ENCODE measurements around the gene YY1.

YY1 gene

DNA sequence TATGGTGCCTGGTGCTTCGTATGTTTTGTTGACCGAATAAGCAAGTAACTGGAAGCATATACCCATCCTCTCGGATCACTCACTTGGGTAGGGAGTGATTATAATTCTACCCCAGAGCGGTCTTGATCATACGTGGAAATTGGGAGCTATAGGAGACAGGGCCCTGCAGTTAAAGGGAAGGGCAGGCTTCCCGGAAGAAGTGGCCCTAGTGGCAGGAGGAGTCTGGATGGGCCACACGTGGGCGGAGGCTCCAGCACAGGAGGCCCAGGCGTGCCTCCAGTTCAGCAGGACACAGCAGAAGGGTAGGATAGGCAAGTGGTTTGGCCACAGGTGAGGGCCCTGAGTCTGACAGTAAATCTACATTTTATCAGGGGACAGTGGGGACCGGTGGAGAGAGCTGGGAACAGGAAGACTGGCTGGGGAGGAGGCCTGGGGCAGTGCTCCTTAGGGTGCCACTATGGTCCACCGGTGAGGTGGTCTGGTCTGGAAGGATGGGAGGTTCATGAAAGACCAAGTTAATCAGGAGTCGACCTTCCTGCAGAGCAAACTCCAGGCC is 23.5 kb upstream of the YY1 start:
- H2AFZ ChIP-seq (ENCODE audit: low read depth, low read length), result no peak overlapping the region
- no peak overlapping the region for H3K4me3 ChIP-seq (ENCODE audit: low read depth in 1 of 2, low read length in 2 of 2)
- DNase-seq, result no peak
- no peak overlapping the region for H3K4me2 ChIP-seq (ENCODE audit: insufficient read depth, low read length)
- peaks cover 57% of the 10 kb centered on the region for H3K79me2 ChIP-seq (ENCODE audit: insufficient read depth, low read length)
- no peaks in the 10 kb centered on the region for H3K9me3 ChIP-seq (ENCODE audit: insufficient read depth, low read length, severe bottlenecking)
- ATAC-seq (ENCODE audit: insufficient read depth, low read depth), result no peak
- peak overlapping the region; percentile 68; the same call in 1 of the 2 replicates for H3K27ac ChIP-seq (ENCODE audit: low read length)
- H3K27me3 ChIP-seq (ENCODE audit: insufficient read depth, low read length, poor library complexity), result no peaks in the 10 kb centered on the region
- TF ChIP-seq EZH2 (IDR thresholded peaks at IDR 0.05; ENCODE audit: borderline replicate concordance, low read depth, low read length, severe bottlenecking), result no peak
- TF ChIP-seq, protein P1, sequence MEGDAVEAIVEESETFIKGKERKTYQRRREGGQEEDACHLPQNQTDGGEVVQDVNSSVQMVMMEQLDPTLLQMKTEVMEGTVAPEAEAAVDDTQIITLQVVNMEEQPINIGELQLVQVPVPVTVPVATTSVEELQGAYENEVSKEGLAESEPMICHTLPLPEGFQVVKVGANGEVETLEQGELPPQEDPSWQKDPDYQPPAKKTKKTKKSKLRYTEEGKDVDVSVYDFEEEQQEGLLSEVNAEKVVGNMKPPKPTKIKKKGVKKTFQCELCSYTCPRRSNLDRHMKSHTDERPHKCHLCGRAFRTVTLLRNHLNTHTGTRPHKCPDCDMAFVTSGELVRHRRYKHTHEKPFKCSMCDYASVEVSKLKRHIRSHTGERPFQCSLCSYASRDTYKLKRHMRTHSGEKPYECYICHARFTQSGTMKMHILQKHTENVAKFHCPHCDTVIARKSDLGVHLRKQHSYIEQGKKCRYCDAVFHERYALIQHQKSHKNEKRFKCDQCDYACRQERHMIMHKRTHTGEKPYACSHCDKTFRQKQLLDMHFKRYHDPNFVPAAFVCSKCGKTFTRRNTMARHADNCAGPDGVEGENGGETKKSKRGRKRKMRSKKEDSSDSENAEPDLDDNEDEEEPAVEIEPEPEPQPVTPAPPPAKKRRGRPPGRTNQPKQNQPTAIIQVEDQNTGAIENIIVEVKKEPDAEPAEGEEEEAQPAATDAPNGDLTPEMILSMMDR (IDR thresholded peaks at IDR 0.05; ENCODE audit: borderline replicate concordance, extremely low read depth, low read length, poor library complexity, severe bottlenecking), result no peak
- H3K9ac ChIP-seq (ENCODE audit: low read depth, low read length), result no peak overlapping the region; the same call in 1 of the 2 replicates
- H4K20me1 ChIP-seq (ENCODE audit: insufficient read depth, low read length), result 0 out of 2 replicates have a peak, but pooled peaks cover 3% of the 10 kb centered on the region
- no peaks in the 10 kb centered on the region for H3K36me3 ChIP-seq (ENCODE audit: insufficient read depth, low read length)
- H3K4me1 ChIP-seq (ENCODE audit: insufficient read depth, low read length), result peaks cover 23% of the 10 kb centered on the region

- peaks cover 72% of the 10 kb centered on the region for H3K79me2 ChIP-seq (ENCODE audit: insufficient read depth, low read length)
- H4K20me1 ChIP-seq (ENCODE audit: insufficient read depth, low read length), result peaks cover 15% of the 10 kb centered on the region; the same call in 1 of the 2 replicates
- ATAC-seq (ENCODE audit: insufficient read depth, low read depth) (no peak), DNase-seq (no peak)
- H3K4me3 ChIP-seq (ENCODE audit: low read depth in 1 of 2, low read length in 2 of 2), result no peak overlapping the region
- H3K4me2 ChIP-seq (ENCODE audit: insufficient read depth, low read length), result no peak overlapping the region
- H3K27me3 ChIP-seq (ENCODE audit: insufficient read depth, low read length, poor library complexity), result no peaks in the 10 kb centered on the region
- no peak overlapping the region for H3K27ac ChIP-seq (ENCODE audit: low read length)
- H3K9ac ChIP-seq (ENCODE audit: low read depth, low read length), result no peak overlapping the region
- no peaks in the 10 kb centered on the region for H3K9me3 ChIP-seq (ENCODE audit: insufficient read depth, low read length, severe bottlenecking)
- H3K4me1 ChIP-seq (ENCODE audit: insufficient read depth, low read length), result peaks cover 42% of the 10 kb centered on the region
- no peak overlapping the region for H2AFZ ChIP-seq (ENCODE audit: low read depth, low read length)
- H3K36me3 ChIP-seq (ENCODE audit: insufficient read depth, low read length), result no peaks in the 10 kb centered on the region
- TF ChIP-seq, protein P1 (IDR thresholded peaks at IDR 0.05; ENCODE audit: borderline replicate concordance, extremely low read depth, low read length, poor library complexity, severe bottlenecking), result no peak
- no peak for TF ChIP-seq EZH2 (IDR thresholded peaks at IDR 0.05; ENCODE audit: borderline replicate concordance, low read depth, low read length, severe bottlenecking)
Observed at GRCh38 chr14:100219126-100219785, 19.7 kb upstream of the YY1 start.

GRCh38 chr14:100221533-100222223 is 17.3 kb upstream of the YY1 start:
- no peaks in the 10 kb centered on the region for H3K36me3 ChIP-seq (ENCODE audit: insufficient read depth, low read length)
- H3K27ac ChIP-seq (ENCODE audit: low read length), result peak overlapping the region; percentile 83
- ATAC-seq (ENCODE audit: insufficient read depth, low read depth) (peak; percentile 93), DNase-seq (peak; percentile 84)
- peak overlapping the region; percentile 31 to 60; a peak in 3 of 4 replicates for H3K4me3 ChIP-seq (ENCODE audit: low read depth in 1 of 2, low read length in 2 of 2)
- no peak for TF ChIP-seq EZH2 (IDR thresholded peaks at IDR 0.05; ENCODE audit: borderline replicate concordance, low read depth, low read length, severe bottlenecking)
- peaks cover 55% of the 10 kb centered on the region for H3K4me1 ChIP-seq (ENCODE audit: insufficient read depth, low read length)
- H3K27me3 ChIP-seq (ENCODE audit: insufficient read depth, low read length, poor library complexity), result no peaks in the 10 kb centered on the region
- H2AFZ ChIP-seq (ENCODE audit: low read depth, low read length), result peak overlapping the region; percentile 73
- H3K79me2 ChIP-seq (ENCODE audit: insufficient read depth, low read length), result peaks cover 86% of the 10 kb centered on the region
- H4K20me1 ChIP-seq (ENCODE audit: insufficient read depth, low read length), result peaks cover 19% of the 10 kb centered on the region; the same call in 1 of the 2 replicates
- peak overlapping the region; percentile 59 for H3K9ac ChIP-seq (ENCODE audit: low read depth, low read length)
- peak overlapping the region; percentile 73 for H3K4me2 ChIP-seq (ENCODE audit: insufficient read depth, low read length)
- H3K9me3 ChIP-seq (ENCODE audit: insufficient read depth, low read length, severe bottlenecking), result no peaks in the 10 kb centered on the region
